ENCODE results near the gene LTBP1. TPM values are rescaled to one million over a fixed set of nuclear protein-coding genes. Genes with fewer than 3 reads are reported as not detected.

LTBP1 gene
- total RNA-seq, 1 experiment from 2014 or later = 2.2 TPM

DNA sequence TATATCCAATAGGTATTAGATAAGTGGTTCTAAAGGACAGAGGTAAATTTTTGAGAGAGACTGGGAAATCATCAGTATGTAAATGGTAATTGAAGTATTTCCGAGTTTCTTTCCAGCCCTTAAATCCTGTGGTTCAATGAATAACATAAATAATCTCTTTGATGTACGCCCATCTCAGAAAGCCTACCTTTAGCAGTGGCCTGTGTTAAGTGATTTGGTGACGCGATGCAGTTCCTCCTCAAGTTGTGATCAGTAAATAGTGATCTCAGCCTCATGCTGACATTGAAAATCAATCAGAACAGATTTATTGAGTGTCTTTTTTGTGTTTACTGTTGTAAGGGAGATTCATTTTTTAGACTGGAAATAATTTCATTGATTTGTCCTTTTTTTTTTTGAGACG, 392.5 kb downstream of the LTBP1 start:
- H3K4me3 ChIP-seq (ENCODE audit: low read depth, low read length, poor library complexity, severe bottlenecking) = no peak overlapping the region

GRCh38 chr2:33340280-33340679, 393.5 kb downstream of the LTBP1 start:
- ChIA-PET POLR2A (ENCODE audit: low non-redundant PET) (no interaction called here), CTCF (no interaction called here)
- H3K27me3 ChIP-seq (replicated peaks; ENCODE audit: insufficient read depth, low read depth, low read length, poor library complexity) = no peaks in the 10 kb centered on the region
- no peak overlapping the region for H3K27ac ChIP-seq (ENCODE audit: low read depth, low read length, poor library complexity, severe bottlenecking)
- no peak for DNase-seq (ENCODE audit: low spot score)
- intact Hi-C loops (cut with micrococcal nuclease; ENCODE audit: unreplicated experiment) = no loop called here
- BruUV-seq (replicated peaks) = no TSS peak
- H3K36me3 ChIP-seq (ENCODE audit: insufficient read depth, low read length, poor library complexity, severe bottlenecking) = no peaks in the 10 kb centered on the region
- H3K9me3 ChIP-seq (ENCODE audit: low read depth, low read length, poor library complexity, severe bottlenecking) = no peaks in the 10 kb centered on the region
- TF ChIP-seq, protein P1, sequence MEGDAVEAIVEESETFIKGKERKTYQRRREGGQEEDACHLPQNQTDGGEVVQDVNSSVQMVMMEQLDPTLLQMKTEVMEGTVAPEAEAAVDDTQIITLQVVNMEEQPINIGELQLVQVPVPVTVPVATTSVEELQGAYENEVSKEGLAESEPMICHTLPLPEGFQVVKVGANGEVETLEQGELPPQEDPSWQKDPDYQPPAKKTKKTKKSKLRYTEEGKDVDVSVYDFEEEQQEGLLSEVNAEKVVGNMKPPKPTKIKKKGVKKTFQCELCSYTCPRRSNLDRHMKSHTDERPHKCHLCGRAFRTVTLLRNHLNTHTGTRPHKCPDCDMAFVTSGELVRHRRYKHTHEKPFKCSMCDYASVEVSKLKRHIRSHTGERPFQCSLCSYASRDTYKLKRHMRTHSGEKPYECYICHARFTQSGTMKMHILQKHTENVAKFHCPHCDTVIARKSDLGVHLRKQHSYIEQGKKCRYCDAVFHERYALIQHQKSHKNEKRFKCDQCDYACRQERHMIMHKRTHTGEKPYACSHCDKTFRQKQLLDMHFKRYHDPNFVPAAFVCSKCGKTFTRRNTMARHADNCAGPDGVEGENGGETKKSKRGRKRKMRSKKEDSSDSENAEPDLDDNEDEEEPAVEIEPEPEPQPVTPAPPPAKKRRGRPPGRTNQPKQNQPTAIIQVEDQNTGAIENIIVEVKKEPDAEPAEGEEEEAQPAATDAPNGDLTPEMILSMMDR (conservative IDR thresholded peaks at IDR 0.05; ENCODE audit: low read depth, low read length) = no peak
- TF ChIP-seq EZH2 (IDR thresholded peaks at IDR 0.05; ENCODE audit: borderline replicate concordance, low read depth, low read length, poor library complexity, severe bottlenecking) = no peak
- H3K4me3 ChIP-seq (ENCODE audit: low read depth, low read length, poor library complexity, severe bottlenecking) = no peak overlapping the region
- no peaks in the 10 kb centered on the region for H3K4me1 ChIP-seq (ENCODE audit: insufficient read depth, low read length, poor library complexity, severe bottlenecking)

More for the DNA sequence above, 392.5 kb downstream of the LTBP1 start:
- no peak overlapping the region for H3K27ac ChIP-seq (ENCODE audit: low read depth, low read length, poor library complexity, severe bottlenecking)
- BruUV-seq (replicated peaks) = no TSS peak
- no peak for DNase-seq (ENCODE audit: low spot score)
- ChIA-PET CTCF (no interaction called here), POLR2A (ENCODE audit: low non-redundant PET) (no interaction called here)
- intact Hi-C loops (cut with micrococcal nuclease; ENCODE audit: unreplicated experiment) = no loop called here
- no peaks in the 10 kb centered on the region for H3K9me3 ChIP-seq (ENCODE audit: low read depth, low read length, poor library complexity, severe bottlenecking)
- no peaks in the 10 kb centered on the region for H3K36me3 ChIP-seq (ENCODE audit: insufficient read depth, low read length, poor library complexity, severe bottlenecking)
- H3K27me3 ChIP-seq (replicated peaks; ENCODE audit: insufficient read depth, low read depth, low read length, poor library complexity) = no peaks in the 10 kb centered on the region
- no peaks in the 10 kb centered on the region for H3K4me1 ChIP-seq (ENCODE audit: insufficient read depth, low read length, poor library complexity, severe bottlenecking)
- no peak for TF ChIP-seq EZH2 (IDR thresholded peaks at IDR 0.05; ENCODE audit: borderline replicate concordance, low read depth, low read length, poor library complexity, severe bottlenecking)
- TF ChIP-seq, protein P1 (conservative IDR thresholded peaks at IDR 0.05; ENCODE audit: low read depth, low read length) = no peak

DNA sequence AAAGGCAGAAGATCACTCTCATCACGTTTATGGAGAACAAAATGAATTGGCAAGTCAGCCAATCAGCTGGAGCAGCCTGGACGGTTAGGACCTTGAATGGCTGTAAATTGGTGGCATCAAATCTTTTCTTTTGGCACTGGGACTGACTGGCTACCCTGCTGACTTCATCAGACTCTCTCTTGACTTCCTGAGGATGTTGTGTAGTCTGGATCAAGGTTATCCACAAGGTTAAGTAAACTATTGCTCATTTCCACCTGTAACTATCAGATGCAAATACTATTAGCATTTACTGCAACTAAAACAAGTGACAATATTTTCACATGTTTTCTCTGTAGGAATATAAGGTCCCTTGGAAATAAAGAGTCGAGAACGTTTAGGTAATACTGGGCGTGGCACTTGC, 395.4 kb downstream of the LTBP1 start:
- Histone ChIP-seq H3K4me3 (ENCODE audit: low read depth, low read length, poor library complexity, severe bottlenecking) (no peak overlapping the region), H3K27ac (ENCODE audit: low read depth, low read length, poor library complexity, severe bottlenecking) (no peak overlapping the region), H3K36me3 (ENCODE audit: insufficient read depth, low read length, poor library complexity, severe bottlenecking) (no peaks in the 10 kb centered on the region), H3K4me1 (ENCODE audit: insufficient read depth, low read length, poor library complexity, severe bottlenecking) (no peaks in the 10 kb centered on the region), H3K9me3 (ENCODE audit: low read depth, low read length, poor library complexity, severe bottlenecking) (no peaks in the 10 kb centered on the region), H3K27me3 (replicated peaks; ENCODE audit: insufficient read depth, low read depth, low read length, poor library complexity) (no peaks in the 10 kb centered on the region)
- TF ChIP-seq, protein P1 (conservative IDR thresholded peaks at IDR 0.05; ENCODE audit: low read depth, low read length) = no peak
- no peak for TF ChIP-seq EZH2 (IDR thresholded peaks at IDR 0.05; ENCODE audit: borderline replicate concordance, low read depth, low read length, poor library complexity, severe bottlenecking)
- no TSS peak for BruUV-seq (replicated peaks)
- intact Hi-C loops (cut with micrococcal nuclease; ENCODE audit: unreplicated experiment) = no loop called here
- ChIA-PET CTCF (no interaction called here), POLR2A (ENCODE audit: low non-redundant PET) (no interaction called here)
- no peak for DNase-seq (ENCODE audit: low spot score)
